HL-60 (cell line): ENCODE results near the gene ASCC3.

ENCODE experiments used
- DNase-seq, 2 experiments: peaks; one replicate each; pipeline ENCODE4 v3.0.0-alpha.2; 2010 to 2020; ENCODE audit warnings: low read depth in 1 of 2, low spot score in 1 of 2
- H3K27ac ChIP-seq: fragments of 250-450 bp; sonication (Bioruptor Pico); replicated peaks from 2 replicates; pipeline ENCODE4 v1.5.1; 2020; ENCODE audit warnings: mild to moderate bottlenecking, moderate library complexity
- H3K27me3 ChIP-seq: fragments of 250-450 bp; sonication (Bioruptor Pico); 2 replicates; pipeline ENCODE4 v1.5.1; 2021; ENCODE audit warnings: mild to moderate bottlenecking, moderate library complexity; ENCODE audit not compliant: insufficient read depth, poor library complexity, severe bottlenecking
- H3K4me3 ChIP-seq: replicated peaks from 2 replicates; pipeline ENCODE4 v1.5.1; 2011; ENCODE audit warnings: mild to moderate bottlenecking, control low read depth, low read length; ENCODE audit not compliant: insufficient read depth
- CTCF ChIP-seq: IDR thresholded peaks from one replicate; pipeline ENCODE4 v1.5.1; 2011; ENCODE audit warnings: low read length, control low read depth, inconsistent platforms; ENCODE audit not compliant: insufficient read depth
- GABPA ChIP-seq: IDR thresholded peaks from 2 replicates; pipeline ENCODE4 v1.6.1; 2012; ENCODE audit warnings: low read depth
- POLR2AphosphoS5 ChIP-seq: IDR thresholded peaks from 2 replicates; pipeline ENCODE4 v1.6.1; 2012; ENCODE audit warnings: low read depth
- REST ChIP-seq: IDR thresholded peaks from 2 replicates; pipeline ENCODE4 v1.6.1; 2012; ENCODE audit warnings: low read depth; ENCODE audit not compliant: insufficient replicate concordance
- SPI1 ChIP-seq: IDR thresholded peaks from 2 replicates; pipeline ENCODE4 v1.6.1; 2012; ENCODE audit warnings: low read depth, mild to moderate bottlenecking, borderline replicate concordance

The ASCC3 gene

GRCh38 chr6:100889351-100889750, 8.2 kb upstream of the ASCC3 start:
- no peak for TF ChIP-seq REST
- Histone ChIP-seq H3K27ac (no peak overlapping the region), H3K27me3 (no peaks in the 10 kb centered on the region), H3K4me3 (no peak overlapping the region)
- DNase-seq = no peak

- TF ChIP-seq GABPA (no peak), REST (no peak), POLR2AphosphoS5 (no peak), CTCF (no peak), SPI1 (no peak)
- no peaks in the 10 kb centered on the region for H3K27me3 ChIP-seq
- DNase-seq = no peak
- H3K27ac ChIP-seq = no peak overlapping the region
- no peak overlapping the region for H3K4me3 ChIP-seq
Measured at GRCh38 chr6:100886076-100886475, 4.9 kb upstream of the ASCC3 start.

GRCh38 chr6:100883347-100883746, 2.2 kb upstream of the ASCC3 start:
- Histone ChIP-seq H3K27me3 (no peaks in the 10 kb centered on the region), H3K27ac (no peak overlapping the region), H3K4me3 (no peak overlapping the region)
- DNase-seq = no peak
- TF ChIP-seq POLR2AphosphoS5 = no peak
- TF ChIP-seq CTCF = no peak
- TF ChIP-seq REST = no peak
- no peak for TF ChIP-seq SPI1
- TF ChIP-seq GABPA = no peak

- peak overlapping the region; percentile 79 for H3K27ac ChIP-seq
- DNase-seq = no peak
- H3K27me3 ChIP-seq = no peaks in the 10 kb centered on the region
- TF ChIP-seq CTCF (no peak), POLR2AphosphoS5 (no peak), SPI1 (no peak), REST (no peak), GABPA (no peak)
- peak overlapping the region; percentile 98 for H3K4me3 ChIP-seq
Measured at GRCh38 chr6:100881707-100882040, 545 bp upstream of the ASCC3 start.
